Measurements from ENCODE around the gene DNAH17. TPM values are rescaled to one million over a fixed set of nuclear protein-coding genes. Genes with fewer than 3 reads are reported as not detected.

DNAH17 gene
- total RNA-seq, 4 donors from 2014 or later, result under 0.01 TPM; not detected in 2

GRCh38 chr17:78583091-78583490, 5.9 kb upstream of the DNAH17 start:
- no peak overlapping the region for H3K4me3 ChIP-seq
- H3K4me1 ChIP-seq, result no peaks in the 10 kb centered on the region
- no peak for DNase-seq (ENCODE audit: low spot score in 2 of 2)
- WGBS, 2 donors, result 56 to 58% methylated on average over 4 of the region's 4 CpGs
- H3K36me3 ChIP-seq, result no peaks in the 10 kb centered on the region
- no peak overlapping the region for H3K27ac ChIP-seq
- H3K9me3 ChIP-seq, result no peaks in the 10 kb centered on the region
- no peaks in the 10 kb centered on the region for H3K27me3 ChIP-seq
- TF ChIP-seq EP300 (IDR thresholded peaks at IDR 0.05) (no peak), CTCF (IDR thresholded peaks at IDR 0.05) (no peak), POLR2A (IDR thresholded peaks at IDR 0.05) (no peak)

- H3K36me3 ChIP-seq, result no peaks in the 10 kb centered on the region
- no peak overlapping the region for H3K4me3 ChIP-seq
- 52 to 81% methylated on average over 5 of the region's 5 CpGs for WGBS, 2 donors
- H3K4me1 ChIP-seq, result no peaks in the 10 kb centered on the region
- TF ChIP-seq EP300 (IDR thresholded peaks at IDR 0.05), result no peak
- no peak for TF ChIP-seq POLR2A (IDR thresholded peaks at IDR 0.05)
- TF ChIP-seq CTCF (IDR thresholded peaks at IDR 0.05), result no peak
- H3K27ac ChIP-seq, result no peak overlapping the region
- no peak for DNase-seq (ENCODE audit: low spot score in 2 of 2)
- no peaks in the 10 kb centered on the region for H3K9me3 ChIP-seq
- H3K27me3 ChIP-seq, result no peaks in the 10 kb centered on the region
These were observed 4.1 kb upstream of the DNAH17 start for GRCh38 chr17:78581304-78581703.

GRCh38 chr17:78580277-78580804, 3.1 kb upstream of the DNAH17 start:
- WGBS, 2 donors, result 77 to 88% methylated on average over 5 to 9 of the region's 9 CpGs
- no peak for DNase-seq (ENCODE audit: low spot score in 2 of 2)
- Histone ChIP-seq H3K36me3 (no peaks in the 10 kb centered on the region), H3K27ac (no peak overlapping the region), H3K27me3 (no peaks in the 10 kb centered on the region), H3K4me1 (no peaks in the 10 kb centered on the region), H3K9me3 (no peaks in the 10 kb centered on the region), H3K4me3 (no peak overlapping the region)
- TF ChIP-seq CTCF (IDR thresholded peaks at IDR 0.05) (no peak), EP300 (IDR thresholded peaks at IDR 0.05) (no peak), POLR2A (IDR thresholded peaks at IDR 0.05) (no peak)

- no peak overlapping the region for H3K4me3 ChIP-seq
- H3K27me3 ChIP-seq, result peaks cover 0 to 6% of the 10 kb centered on the region in 2 donors
- H3K27ac ChIP-seq, result no peak overlapping the region
- 57 to 80% methylated on average over 22 to 23 of the region's 23 CpGs for WGBS, 2 donors
- no peaks in the 10 kb centered on the region for H3K36me3 ChIP-seq
- DNase-seq (ENCODE audit: low spot score in 2 of 2), result no peak
- H3K9me3 ChIP-seq, result no peaks in the 10 kb centered on the region
- H3K4me1 ChIP-seq, result no peaks in the 10 kb centered on the region
- TF ChIP-seq CTCF (IDR thresholded peaks at IDR 0.05) (no peak), POLR2A (IDR thresholded peaks at IDR 0.05) (no peak), EP300 (IDR thresholded peaks at IDR 0.05) (no peak)
These were observed 645 bp downstream of the DNAH17 start for GRCh38 chr17:78576389-78577112.

- Histone ChIP-seq H3K36me3 (no peaks in the 10 kb centered on the region), H3K27ac (no peak overlapping the region), H3K4me1 (no peaks in the 10 kb centered on the region), H3K27me3 (peaks cover 0 to 12% of the 10 kb centered on the region in 2 donors), H3K9me3 (no peaks in the 10 kb centered on the region), H3K4me3 (no peak overlapping the region)
- no peak for DNase-seq (ENCODE audit: low spot score in 2 of 2)
- TF ChIP-seq CTCF (IDR thresholded peaks at IDR 0.05), result no peak
- TF ChIP-seq EP300 (IDR thresholded peaks at IDR 0.05), result no peak
- TF ChIP-seq POLR2A (IDR thresholded peaks at IDR 0.05), result no peak
- 80% methylated on average over 7 of the region's 7 CpGs for WGBS, 2 donors
These were observed 1.3 kb downstream of the DNAH17 start for GRCh38 chr17:78575899-78576298.
